ENCODE data around the gene BCL6B.

Gene BCL6B

GRCh38 chr17:7063518-7064094, 40.8 kb downstream of the BCL6B start:
- DNase-seq = no peak

- DNase-seq = no peak
Measured at GRCh38 chr17:7064261-7064660, 41.4 kb downstream of the BCL6B start.

GRCh38 chr17:7067198-7067597, 44.3 kb downstream of the BCL6B start:
- DNase-seq = no peak

- DNase-seq = no peak
Measured at GRCh38 chr17:7068268-7068667, 45.4 kb downstream of the BCL6B start.

- no peak for DNase-seq
Measured at GRCh38 chr17:7070712-7071111, 47.9 kb downstream of the BCL6B start.

DNA sequence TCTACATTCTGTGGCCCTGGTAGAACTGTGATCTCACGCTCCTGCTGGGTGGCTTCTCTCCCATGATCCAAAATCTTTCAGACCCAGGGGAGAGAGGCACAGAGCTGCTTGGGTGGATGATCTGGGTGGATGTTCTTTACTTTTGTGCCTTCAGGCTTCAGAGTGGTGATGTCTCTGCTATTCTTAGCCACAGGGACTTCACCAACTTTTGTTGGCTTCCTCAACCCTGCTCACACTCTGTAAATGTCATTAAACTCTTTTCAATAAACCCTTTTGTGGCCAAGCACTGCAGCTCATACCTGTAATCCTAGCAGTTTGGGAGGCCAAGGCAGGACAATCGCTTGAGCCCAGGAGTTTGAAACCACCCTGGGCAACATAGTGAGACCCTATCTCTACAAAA, 49.6 kb downstream of the BCL6B start:
- no peak for DNase-seq

GRCh38 chr17:7074931-7075330, 52.1 kb downstream of the BCL6B start:
- DNase-seq = no peak

GRCh38 chr17:7077911-7078546, 55.2 kb downstream of the BCL6B start:
- DNase-seq = no peak

GRCh38 chr17:7078711-7079110, 55.9 kb downstream of the BCL6B start:
- DNase-seq = no peak

Measured in stimulated activated CD4-positive, alpha-beta T cell treated with anti-CD3 and anti-CD28 coated beads, Interleukin-4, amount 100 ng/mL, for 4 hours (primary cell).